Endothelial cell of umbilical vein (primary cell): ENCODE measurements around the gene SDC1.

Experiments
- EZH2 ChIP-seq: IDR thresholded peaks from 2 replicates; pipeline ENCODE4 v1.6.1; 2012; ENCODE audit warnings: borderline replicate concordance, low read depth, mild to moderate bottlenecking, moderate library complexity, low read length, inconsistent platforms; ENCODE audit not compliant: severe bottlenecking
- FOS ChIP-seq: IDR thresholded peaks from 2 replicates; pipeline ENCODE4 v1.6.1; 2011; ENCODE audit warnings: mild to moderate bottlenecking, low read length, moderate library complexity, borderline replicate concordance; ENCODE audit not compliant: insufficient read depth
- JUN ChIP-seq: IDR thresholded peaks from 2 replicates; pipeline ENCODE4 v1.6.1; 2011; ENCODE audit warnings: borderline replicate concordance, low read depth; ENCODE audit not compliant: insufficient read length, insufficient read depth
- POLR2A ChIP-seq: IDR thresholded peaks from 2 replicates; pipeline ENCODE4 v1.6.1; 2012; ENCODE audit warnings: low read depth, mild to moderate bottlenecking, control low read depth, low read length
- TF ChIP-seq, protein P1 (sequence below), 2 donors: IDR thresholded peaks; 1 replicate in 1 of 2; 2 replicates in 1 of 2; pipeline ENCODE4 v1.5.1; 2011; ENCODE audit warnings: low read length in 2 of 2, mild to moderate bottlenecking in 2 of 2, moderate library complexity in 2 of 2, control low read depth in 1 of 2, inconsistent platforms in 1 of 2, low read depth in 1 of 2; ENCODE audit not compliant: insufficient read depth in 1 of 2; ENCODE audit errors: extremely low read depth in 1 of 2
- TF ChIP-seq, protein P2 (sequence below): IDR thresholded peaks from 2 replicates; pipeline ENCODE4 v1.6.1; 2011; ENCODE audit not compliant: insufficient read depth, insufficient read length

DNA sequence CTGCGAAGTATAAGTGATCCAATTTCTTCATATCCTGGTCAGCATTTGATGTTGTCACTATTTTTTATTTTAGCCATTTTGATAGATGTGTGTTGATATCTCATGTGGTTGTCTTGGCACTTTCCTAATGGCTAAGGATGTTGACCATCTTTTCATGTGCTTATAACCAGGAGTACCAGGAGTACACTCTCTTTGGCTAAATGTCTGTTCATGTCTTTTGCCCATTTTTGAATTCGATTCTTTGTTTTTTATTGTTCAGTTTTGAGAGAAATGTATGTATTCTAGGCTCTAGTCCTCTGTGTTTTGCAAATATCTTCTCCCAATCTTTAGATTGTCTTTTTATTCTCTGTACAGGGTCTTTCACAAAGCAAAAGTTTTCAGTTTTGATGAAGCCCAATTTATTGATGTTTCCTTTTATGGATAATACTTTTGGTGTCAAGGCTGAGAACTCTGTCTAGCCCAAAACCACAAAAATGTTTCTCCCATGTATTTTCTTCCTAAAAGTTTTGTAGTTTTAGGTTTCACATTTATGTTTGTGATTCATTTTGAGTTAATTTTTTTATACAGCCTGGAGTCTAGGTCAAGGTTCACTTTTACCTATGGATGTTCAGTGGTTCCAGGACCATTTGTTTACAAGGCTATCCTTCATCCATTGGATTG lies 65.4 kb downstream of the SDC1 start:
- TF ChIP-seq POLR2A = no peak
- TF ChIP-seq, protein P1, sequence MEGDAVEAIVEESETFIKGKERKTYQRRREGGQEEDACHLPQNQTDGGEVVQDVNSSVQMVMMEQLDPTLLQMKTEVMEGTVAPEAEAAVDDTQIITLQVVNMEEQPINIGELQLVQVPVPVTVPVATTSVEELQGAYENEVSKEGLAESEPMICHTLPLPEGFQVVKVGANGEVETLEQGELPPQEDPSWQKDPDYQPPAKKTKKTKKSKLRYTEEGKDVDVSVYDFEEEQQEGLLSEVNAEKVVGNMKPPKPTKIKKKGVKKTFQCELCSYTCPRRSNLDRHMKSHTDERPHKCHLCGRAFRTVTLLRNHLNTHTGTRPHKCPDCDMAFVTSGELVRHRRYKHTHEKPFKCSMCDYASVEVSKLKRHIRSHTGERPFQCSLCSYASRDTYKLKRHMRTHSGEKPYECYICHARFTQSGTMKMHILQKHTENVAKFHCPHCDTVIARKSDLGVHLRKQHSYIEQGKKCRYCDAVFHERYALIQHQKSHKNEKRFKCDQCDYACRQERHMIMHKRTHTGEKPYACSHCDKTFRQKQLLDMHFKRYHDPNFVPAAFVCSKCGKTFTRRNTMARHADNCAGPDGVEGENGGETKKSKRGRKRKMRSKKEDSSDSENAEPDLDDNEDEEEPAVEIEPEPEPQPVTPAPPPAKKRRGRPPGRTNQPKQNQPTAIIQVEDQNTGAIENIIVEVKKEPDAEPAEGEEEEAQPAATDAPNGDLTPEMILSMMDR (IDR thresholded peaks at IDR 0.05; ENCODE audit: extremely low read depth in 1 of 2, insufficient read depth in 1 of 2, low read depth in 1 of 2, low read length in 2 of 2) = no peak
- TF ChIP-seq JUN = no peak
- TF ChIP-seq FOS = no peak
- TF ChIP-seq EZH2 = no peak
- TF ChIP-seq, protein P2, sequence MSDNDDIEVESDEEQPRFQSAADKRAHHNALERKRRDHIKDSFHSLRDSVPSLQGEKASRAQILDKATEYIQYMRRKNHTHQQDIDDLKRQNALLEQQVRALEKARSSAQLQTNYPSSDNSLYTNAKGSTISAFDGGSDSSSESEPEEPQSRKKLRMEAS = no peak
